Frontal cortex (tissue), 4 donors: ENCODE results near the gene ARHGAP6. TPM values are rescaled to one million over a fixed set of nuclear protein-coding genes. Genes with fewer than 3 reads are reported as not detected.

Experiments used
- DNase-seq, 2 donors: peaks; one replicate each; pipeline ENCODE4 v3.0.0; 2012; ENCODE audit warnings: low spot score in 2 of 2
- FAIRE-seq: peaks from 2 replicates; lab custom pipeline; 2012; peaks lifted over from hg19 to GRCh38; lab: Jason Lieb, UNC
- total RNA-seq: library from RNA; depleted of rRNA; stranded (reverse); fragments of >200 nt; gene quantifications from one replicate; pipeline ENCODE4 v1.2.3, GENCODE V29; 2014
- donor health status: control.
- donor health status: control.
- donor health status: control.

ARHGAP6 gene
- total RNA-seq, 1 donor from 2014 or later, result 3.3 TPM

GRCh38 chrX:11437642-11438379 lies 227.9 kb downstream of the ARHGAP6 start:
- FAIRE-seq (no peak), DNase-seq (no peak)

- DNase-seq (no peak), FAIRE-seq (no peak)
Observed at GRCh38 chrX:11435568-11435967, 230.2 kb downstream of the ARHGAP6 start.

- no peak for DNase-seq
- FAIRE-seq, result no peak
Observed at GRCh38 chrX:11434607-11435006, 231.1 kb downstream of the ARHGAP6 start.

- DNase-seq, result no peak
- no peak for FAIRE-seq
Observed at GRCh38 chrX:11431786-11432185, 233.9 kb downstream of the ARHGAP6 start.

GRCh38 chrX:11430271-11430670 lies 235.4 kb downstream of the ARHGAP6 start:
- no peak for FAIRE-seq
- no peak for DNase-seq

GRCh38 chrX:11429538-11430085 lies 236.1 kb downstream of the ARHGAP6 start:
- no peak for DNase-seq
- no peak for FAIRE-seq

- no peak for FAIRE-seq
- DNase-seq, result peak in 1 of 2 donors; percentile 12
Observed at GRCh38 chrX:11427453-11428071, 238.2 kb downstream of the ARHGAP6 start.

GRCh38 chrX:11426712-11427452 lies 238.8 kb downstream of the ARHGAP6 start:
- FAIRE-seq, result no peak
- DNase-seq, result no peak

GRCh38 chrX:11424903-11425674 lies 240.6 kb downstream of the ARHGAP6 start:
- FAIRE-seq (no peak), DNase-seq (no peak)

GRCh38 chrX:11423949-11424348 lies 241.8 kb downstream of the ARHGAP6 start:
- FAIRE-seq (no peak), DNase-seq (no peak)

GRCh38 chrX:11423362-11423818 lies 242.3 kb downstream of the ARHGAP6 start:
- DNase-seq (no peak), FAIRE-seq (no peak)

GRCh38 chrX:11422525-11422857 lies 243.2 kb downstream of the ARHGAP6 start:
- FAIRE-seq (no peak), DNase-seq (no peak)

- no peak for FAIRE-seq
- DNase-seq, result no peak
Observed at GRCh38 chrX:11421805-11422524, 243.8 kb downstream of the ARHGAP6 start.

- FAIRE-seq (no peak), DNase-seq (no peak)
Observed at GRCh38 chrX:11420851-11421250, 244.9 kb downstream of the ARHGAP6 start.

- FAIRE-seq (no peak), DNase-seq (no peak)
Observed at GRCh38 chrX:11419102-11419501, 246.6 kb downstream of the ARHGAP6 start.

GRCh38 chrX:11416600-11416999 lies 249.1 kb downstream of the ARHGAP6 start:
- DNase-seq, result no peak
- no peak for FAIRE-seq

- FAIRE-seq, result no peak
- no peak for DNase-seq
Observed at GRCh38 chrX:11414091-11414490, 251.6 kb downstream of the ARHGAP6 start.

GRCh38 chrX:11412715-11413623 lies 252.8 kb downstream of the ARHGAP6 start:
- no peak for DNase-seq
- FAIRE-seq, result no peak
